ENCODE results near the gene PRKAA1. TPM values are rescaled to one million over a fixed set of nuclear protein-coding genes. Genes with fewer than 3 reads are reported as not detected.
A peak's percentile ranks its signal among the peaks of the same experiment; 100 is the strongest.

The PRKAA1 gene
- total and polyA plus RNA-seq, 2 of the 13 experiments (the other 11 are each of a cell fraction or from before 2014, with no cell fraction given): 36.6 to 58.0 TPM

- TF ChIP-seq, protein P1, sequence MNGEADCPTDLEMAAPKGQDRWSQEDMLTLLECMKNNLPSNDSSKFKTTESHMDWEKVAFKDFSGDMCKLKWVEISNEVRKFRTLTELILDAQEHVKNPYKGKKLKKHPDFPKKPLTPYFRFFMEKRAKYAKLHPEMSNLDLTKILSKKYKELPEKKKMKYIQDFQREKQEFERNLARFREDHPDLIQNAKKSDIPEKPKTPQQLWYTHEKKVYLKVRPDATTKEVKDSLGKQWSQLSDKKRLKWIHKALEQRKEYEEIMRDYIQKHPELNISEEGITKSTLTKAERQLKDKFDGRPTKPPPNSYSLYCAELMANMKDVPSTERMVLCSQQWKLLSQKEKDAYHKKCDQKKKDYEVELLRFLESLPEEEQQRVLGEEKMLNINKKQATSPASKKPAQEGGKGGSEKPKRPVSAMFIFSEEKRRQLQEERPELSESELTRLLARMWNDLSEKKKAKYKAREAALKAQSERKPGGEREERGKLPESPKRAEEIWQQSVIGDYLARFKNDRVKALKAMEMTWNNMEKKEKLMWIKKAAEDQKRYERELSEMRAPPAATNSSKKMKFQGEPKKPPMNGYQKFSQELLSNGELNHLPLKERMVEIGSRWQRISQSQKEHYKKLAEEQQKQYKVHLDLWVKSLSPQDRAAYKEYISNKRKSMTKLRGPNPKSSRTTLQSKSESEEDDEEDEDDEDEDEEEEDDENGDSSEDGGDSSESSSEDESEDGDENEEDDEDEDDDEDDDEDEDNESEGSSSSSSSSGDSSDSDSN (CRISPR knock-in tag; IDR thresholded peaks at IDR 0.05): peak; percentile 59
- TF ChIP-seq ZNF205 (CRISPR knock-in tag; IDR thresholded peaks at IDR 0.05) (peak; percentile 60; the same call in 1 of the 2 replicates), ZNF770 (CRISPR knock-in tag; IDR thresholded peaks at IDR 0.05) (peak; percentile 91), RBFOX2 (IDR thresholded peaks at IDR 0.05; ENCODE audit: low read depth, low read length) (peak; percentile 71), FOXK2 (IDR thresholded peaks at IDR 0.05) (no peak; the same call in 1 of the 2 replicates), LBX2 (CRISPR knock-in tag; IDR thresholded peaks at IDR 0.05; ENCODE audit: borderline replicate concordance) (no peak), ZNF484 (CRISPR knock-in tag; IDR thresholded peaks at IDR 0.05; ENCODE audit: borderline replicate concordance, low read depth) (no peak), KLF16 (CRISPR knock-in tag; IDR thresholded peaks at IDR 0.05) (peak in 1 of 2 experiments; percentile 57; a peak in 1 of 4 replicates), MED1 (CRISPR knock-in tag; IDR thresholded peaks at IDR 0.05) (peak; percentile 55), ZNF788 (CRISPR knock-in tag; IDR thresholded peaks at IDR 0.05; ENCODE audit: borderline replicate concordance) (peak; percentile 83; the same call in 1 of the 2 replicates), CBFB (CRISPR knock-in tag; IDR thresholded peaks at IDR 0.05) (peak; percentile 97), GATA4 (IDR thresholded peaks at IDR 0.05; ENCODE audit: borderline replicate concordance, low read depth) (0 out of 2 replicates have a peak, but pooled peaks have one; percentile 18), ZNF839 (CRISPR knock-in tag; IDR thresholded peaks at IDR 0.05; ENCODE audit: borderline replicate concordance) (peak; percentile 84; the same call in 1 of the 2 replicates), DNMT1 (CRISPR knock-in tag; IDR thresholded peaks at IDR 0.05) (peak; percentile 60; the same call in 1 of the 2 replicates), ZNF777 (CRISPR knock-in tag; IDR thresholded peaks at IDR 0.05) (no peak), PHF5A (CRISPR knock-in tag; IDR thresholded peaks at IDR 0.05; ENCODE audit: low read depth, unreplicated experiment) (peak; percentile 35), ZKSCAN8 (CRISPR knock-in tag; IDR thresholded peaks at IDR 0.05; ENCODE audit: borderline replicate concordance) (no peak; the same call in 1 of the 2 replicates), SSRP1 (CRISPR knock-in tag; IDR thresholded peaks at IDR 0.05) (0 out of 2 replicates have a peak, but pooled peaks have one; percentile 31), ZNF33B (CRISPR knock-in tag; IDR thresholded peaks at IDR 0.05) (peak; percentile 50; the same call in 1 of the 2 replicates), NFE2 (CRISPR knock-in tag; IDR thresholded peaks at IDR 0.05) (no peak), NCOA2 (CRISPR knock-in tag; IDR thresholded peaks at IDR 0.05) (peak; percentile 54)
- TF ChIP-seq, protein P2, sequence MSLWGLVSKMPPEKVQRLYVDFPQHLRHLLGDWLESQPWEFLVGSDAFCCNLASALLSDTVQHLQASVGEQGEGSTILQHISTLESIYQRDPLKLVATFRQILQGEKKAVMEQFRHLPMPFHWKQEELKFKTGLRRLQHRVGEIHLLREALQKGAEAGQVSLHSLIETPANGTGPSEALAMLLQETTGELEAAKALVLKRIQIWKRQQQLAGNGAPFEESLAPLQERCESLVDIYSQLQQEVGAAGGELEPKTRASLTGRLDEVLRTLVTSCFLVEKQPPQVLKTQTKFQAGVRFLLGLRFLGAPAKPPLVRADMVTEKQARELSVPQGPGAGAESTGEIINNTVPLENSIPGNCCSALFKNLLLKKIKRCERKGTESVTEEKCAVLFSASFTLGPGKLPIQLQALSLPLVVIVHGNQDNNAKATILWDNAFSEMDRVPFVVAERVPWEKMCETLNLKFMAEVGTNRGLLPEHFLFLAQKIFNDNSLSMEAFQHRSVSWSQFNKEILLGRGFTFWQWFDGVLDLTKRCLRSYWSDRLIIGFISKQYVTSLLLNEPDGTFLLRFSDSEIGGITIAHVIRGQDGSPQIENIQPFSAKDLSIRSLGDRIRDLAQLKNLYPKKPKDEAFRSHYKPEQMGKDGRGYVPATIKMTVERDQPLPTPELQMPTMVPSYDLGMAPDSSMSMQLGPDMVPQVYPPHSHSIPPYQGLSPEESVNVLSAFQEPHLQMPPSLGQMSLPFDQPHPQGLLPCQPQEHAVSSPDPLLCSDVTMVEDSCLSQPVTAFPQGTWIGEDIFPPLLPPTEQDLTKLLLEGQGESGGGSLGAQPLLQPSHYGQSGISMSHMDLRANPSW (CRISPR knock-in tag; IDR thresholded peaks at IDR 0.05; ENCODE audit: borderline replicate concordance): no peak
Observed at GRCh38 chr5:40755407-40756365, 42.5 kb downstream of the PRKAA1 start, which contains the start of gene TTC33 (continued).

Measured in HepG2 (cell line).